GM12878 (cell line): ENCODE data around the gene VRTN.

Source experiments
- BRCA1 ChIP-seq: IDR thresholded peaks from 2 replicates; pipeline ENCODE4 v1.6.1; 2011; ENCODE audit warnings: low read depth, low read length, improper control_type of control experiment
- DPF2 ChIP-seq: fragments of 450-650 bp; IDR thresholded peaks from 2 replicates; pipeline ENCODE4 v1.6.1; 2017; ENCODE audit warnings: mild to moderate bottlenecking
- POLR2A ChIP-seq: IDR thresholded peaks from 2 replicates; pipeline ENCODE4 v1.6.1; 2011; ENCODE audit warnings: low read depth, mild to moderate bottlenecking, low read length
- SMC3 ChIP-seq: IDR thresholded peaks from 2 replicates; pipeline ENCODE4 v1.6.1; 2011; ENCODE audit warnings: low read length, improper control_type of control experiment, borderline replicate concordance
- TF ChIP-seq, protein P1 (sequence below), 3 experiments: IDR thresholded peaks in 2 of 3; conservative IDR thresholded peaks in 1 of 3; 2 replicates each; pipeline ENCODE4 v1.5.1; 2011; ENCODE audit warnings: low read depth in 3 of 3, low read length in 3 of 3, mild to moderate bottlenecking in 3 of 3, control low read depth in 2 of 3, moderate library complexity in 2 of 3, inconsistent platforms in 1 of 3, mixed read lengths in 1 of 3; ENCODE audit not compliant: control insufficient read depth in 2 of 3, insufficient read depth in 1 of 3; ENCODE audit errors: extremely low read depth in 1 of 3

DNA sequence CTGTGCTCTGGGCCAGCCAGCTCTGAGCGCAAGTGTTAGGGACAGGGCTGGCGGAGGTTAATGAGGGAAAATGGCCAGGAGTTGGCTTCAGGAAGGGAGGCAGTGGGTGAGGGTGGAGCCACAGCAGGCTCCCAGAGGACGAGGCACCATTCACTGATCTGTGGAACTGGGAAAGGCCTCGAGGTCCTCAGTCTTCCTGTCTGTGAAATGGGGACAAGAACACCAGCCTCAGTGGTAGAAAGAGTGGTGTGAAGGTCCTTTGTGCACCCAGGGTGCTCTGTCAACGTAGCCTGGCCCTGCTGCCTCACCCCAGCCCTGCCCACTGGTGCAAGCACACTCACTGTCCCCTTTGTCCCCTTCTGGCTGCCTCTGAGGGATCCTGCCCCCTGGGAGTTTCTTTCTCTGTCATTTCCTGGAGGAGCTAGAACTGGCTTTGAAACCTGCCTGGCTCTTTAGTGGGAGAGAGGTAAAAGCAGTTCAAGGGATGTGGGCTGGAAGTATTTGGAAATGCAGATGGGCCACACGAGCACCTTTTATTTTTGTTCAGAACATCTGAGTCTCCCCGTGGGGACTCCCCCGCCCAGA is 52.7 kb downstream of the VRTN start:
- TF ChIP-seq SMC3 (no peak), POLR2A (no peak), DPF2 (no peak), BRCA1 (no peak)
- TF ChIP-seq, protein P1, sequence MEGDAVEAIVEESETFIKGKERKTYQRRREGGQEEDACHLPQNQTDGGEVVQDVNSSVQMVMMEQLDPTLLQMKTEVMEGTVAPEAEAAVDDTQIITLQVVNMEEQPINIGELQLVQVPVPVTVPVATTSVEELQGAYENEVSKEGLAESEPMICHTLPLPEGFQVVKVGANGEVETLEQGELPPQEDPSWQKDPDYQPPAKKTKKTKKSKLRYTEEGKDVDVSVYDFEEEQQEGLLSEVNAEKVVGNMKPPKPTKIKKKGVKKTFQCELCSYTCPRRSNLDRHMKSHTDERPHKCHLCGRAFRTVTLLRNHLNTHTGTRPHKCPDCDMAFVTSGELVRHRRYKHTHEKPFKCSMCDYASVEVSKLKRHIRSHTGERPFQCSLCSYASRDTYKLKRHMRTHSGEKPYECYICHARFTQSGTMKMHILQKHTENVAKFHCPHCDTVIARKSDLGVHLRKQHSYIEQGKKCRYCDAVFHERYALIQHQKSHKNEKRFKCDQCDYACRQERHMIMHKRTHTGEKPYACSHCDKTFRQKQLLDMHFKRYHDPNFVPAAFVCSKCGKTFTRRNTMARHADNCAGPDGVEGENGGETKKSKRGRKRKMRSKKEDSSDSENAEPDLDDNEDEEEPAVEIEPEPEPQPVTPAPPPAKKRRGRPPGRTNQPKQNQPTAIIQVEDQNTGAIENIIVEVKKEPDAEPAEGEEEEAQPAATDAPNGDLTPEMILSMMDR (IDR thresholded peaks at IDR 0.05 in 2 of 3, conservative IDR thresholded peaks at IDR 0.05 in 1 of 3; ENCODE audit: control insufficient read depth in 2 of 3, extremely low read depth in 1 of 3, insufficient read depth in 1 of 3, low read depth in 3 of 3, low read length in 3 of 3) = no peak
